Stimulated activated naive B cell treated with anti-CD40 and anti-IgM and Interleukin-4, amounts not matched to agents 10 μg/mL and 1 μg/mL and 100 μg/mL, for 72 hours (primary cell): Measurements from ENCODE around the gene EFCAB13.
"Not testable (repeated sequence)": the region's sequence is repeated elsewhere in the genome, so short reads cannot be mapped to it uniquely, and the experiment has no call there.

ENCODE experiments used
- ATAC-seq, 2 donors: fragments of 150-1000 bp; cut with Tn5 transposase; replicated peaks; 2 replicates each; pipeline ENCODE4 v1.10.0; 2021; ENCODE audit warnings: moderate library complexity in 1 of 2
- DNase-seq: peaks from one replicate; pipeline ENCODE4 v3.0.0; 2021
- H3K27ac Mint-ChIP-seq: one replicate; pipeline ENCODE4 v1.8.0; 2022; ENCODE audit warnings: mild to moderate bottlenecking, mixed read lengths
- H3K27me3 Mint-ChIP-seq, 2 donors: one replicate each; pipeline ENCODE4 v1.8.0; 2022; ENCODE audit warnings: mixed read lengths in 2 of 2
- H3K36me3 Mint-ChIP-seq, 2 donors: one replicate each; pipeline ENCODE4 v1.8.0; 2022; ENCODE audit warnings: mixed read lengths in 2 of 2, mild to moderate bottlenecking in 1 of 2
- H3K4me1 Mint-ChIP-seq, 2 donors: one replicate each; pipeline ENCODE4 v1.8.0; 2022; ENCODE audit warnings: mixed read lengths in 2 of 2, mild to moderate bottlenecking in 1 of 2
- H3K4me3 Mint-ChIP-seq, 2 donors: one replicate each; pipeline ENCODE4 v1.8.0; 2022; ENCODE audit warnings: mild to moderate bottlenecking in 2 of 2, mixed read lengths in 2 of 2, moderate library complexity in 1 of 2
- H3K9me3 Mint-ChIP-seq, 2 donors: one replicate each; pipeline ENCODE4 v1.8.0; 2022; ENCODE audit warnings: mixed read lengths in 2 of 2, mild to moderate bottlenecking in 1 of 2

EFCAB13 gene

DNA sequence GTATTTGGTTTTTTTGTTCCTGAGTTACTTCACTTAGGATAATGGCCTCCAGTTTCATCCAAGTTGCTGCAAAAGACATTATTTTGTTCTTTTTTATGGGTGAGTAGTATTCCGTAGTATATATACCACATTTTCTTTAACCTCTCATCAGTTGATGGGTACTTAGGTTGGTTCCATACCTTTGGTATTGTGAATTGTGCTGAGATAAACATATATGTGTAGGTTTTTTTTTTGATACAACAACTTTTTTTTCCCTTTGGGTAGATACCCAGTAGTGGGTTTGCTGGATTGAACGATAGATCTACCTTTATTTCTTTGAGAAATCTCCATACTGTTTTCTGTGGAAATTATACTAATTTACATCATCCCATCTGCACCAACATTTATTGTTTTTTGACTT lies 6.8 kb downstream of the EFCAB13 start:
- no peaks in the 10 kb centered on the region for H3K27me3 Mint-ChIP-seq
- H3K4me1 Mint-ChIP-seq = peaks cover 2% of the 10 kb centered on the region in 2 donors
- H3K9me3 Mint-ChIP-seq = no peaks in the 10 kb centered on the region
- no peak for ATAC-seq
- no peak overlapping the region for H3K27ac Mint-ChIP-seq
- no peak overlapping the region for H3K4me3 Mint-ChIP-seq
- DNase-seq = no peak
- peaks cover 29 to 45% of the 10 kb centered on the region in 2 donors for H3K36me3 Mint-ChIP-seq

DNA sequence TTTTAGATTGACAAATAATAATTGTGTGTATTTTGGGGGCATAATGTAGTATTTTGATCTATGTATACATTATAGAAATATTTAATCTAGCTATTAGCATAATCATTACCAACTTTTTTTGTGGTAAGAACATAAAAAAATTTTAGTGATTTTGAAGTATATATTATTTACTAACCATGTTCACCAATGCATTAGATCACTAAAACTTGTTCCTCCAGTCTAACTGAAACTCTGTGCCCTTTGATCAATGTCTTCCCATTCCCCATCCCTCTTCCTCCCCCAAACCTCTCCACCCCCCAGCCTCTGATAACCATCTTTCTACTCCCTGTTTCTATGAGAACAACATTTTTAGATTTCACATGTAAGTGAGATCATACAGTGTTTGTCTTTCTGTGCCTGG lies 8.5 kb downstream of the EFCAB13 start:
- H3K27ac Mint-ChIP-seq = no peak overlapping the region
- H3K4me1 Mint-ChIP-seq = peaks cover 0 to 1% of the 10 kb centered on the region in 2 donors
- no peaks in the 10 kb centered on the region for H3K27me3 Mint-ChIP-seq
- ATAC-seq = no peak
- no peak for DNase-seq
- no peaks in the 10 kb centered on the region for H3K9me3 Mint-ChIP-seq
- peaks cover 34 to 52% of the 10 kb centered on the region in 2 donors for H3K36me3 Mint-ChIP-seq
- no peak overlapping the region for H3K4me3 Mint-ChIP-seq

- Mint-ChIP-seq H3K27ac (peak overlapping the region; percentile 56), H3K27me3 (no peaks in the 10 kb centered on the region), H3K9me3 (no peaks in the 10 kb centered on the region), H3K36me3 (peaks cover 40 to 49% of the 10 kb centered on the region in 2 donors), H3K4me1 (no peaks in the 10 kb centered on the region), H3K4me3 (no peak overlapping the region)
- DNase-seq (no peak), ATAC-seq (no peak)
These were observed 11.6 kb downstream of the EFCAB13 start for GRCh38 chr17:47335101-47335936.

- no peaks in the 10 kb centered on the region for H3K4me1 Mint-ChIP-seq
These were observed 14.3 kb downstream of the EFCAB13 start for GRCh38 chr17:47338026-47338425.

DNA sequence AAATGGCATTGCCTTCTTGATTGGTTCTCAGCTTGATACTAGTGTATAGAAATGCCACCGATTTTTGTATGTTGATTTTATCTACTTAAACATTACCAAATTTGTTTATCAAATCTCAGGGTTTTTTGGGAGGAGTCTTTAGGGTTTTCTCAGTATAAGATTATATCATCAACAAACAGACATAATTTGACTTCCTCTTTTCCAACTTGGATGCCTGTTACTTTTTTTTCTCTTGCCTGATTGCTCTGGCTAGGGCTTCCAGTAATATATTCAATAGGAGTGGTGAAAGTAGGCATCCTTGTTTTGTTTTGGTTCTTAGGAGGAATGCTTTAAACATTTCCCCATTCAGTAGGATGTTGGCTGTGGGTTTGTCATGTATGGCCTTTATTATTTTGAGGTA lies 29.1 kb downstream of the EFCAB13 start:
- no peaks in the 10 kb centered on the region for H3K9me3 Mint-ChIP-seq
- no peak for ATAC-seq
- H3K4me3 Mint-ChIP-seq = no peak overlapping the region
- H3K27me3 Mint-ChIP-seq = no peaks in the 10 kb centered on the region
- no peak for DNase-seq
- H3K27ac Mint-ChIP-seq = no peak overlapping the region
- peaks cover 4 to 14% of the 10 kb centered on the region in 2 donors for H3K4me1 Mint-ChIP-seq
- H3K36me3 Mint-ChIP-seq = peaks cover 39 to 40% of the 10 kb centered on the region in 2 donors

More at GRCh38 chr17:47338026-47338425, 14.3 kb downstream of the EFCAB13 start:
- Mint-ChIP-seq H3K4me3 (no peak overlapping the region), H3K36me3 (peaks cover 30 to 41% of the 10 kb centered on the region in 2 donors), H3K27me3 (no peaks in the 10 kb centered on the region), H3K27ac (no peak overlapping the region), H3K9me3 (no peaks in the 10 kb centered on the region)
- DNase-seq = no peak
- ATAC-seq = no peak

DNA sequence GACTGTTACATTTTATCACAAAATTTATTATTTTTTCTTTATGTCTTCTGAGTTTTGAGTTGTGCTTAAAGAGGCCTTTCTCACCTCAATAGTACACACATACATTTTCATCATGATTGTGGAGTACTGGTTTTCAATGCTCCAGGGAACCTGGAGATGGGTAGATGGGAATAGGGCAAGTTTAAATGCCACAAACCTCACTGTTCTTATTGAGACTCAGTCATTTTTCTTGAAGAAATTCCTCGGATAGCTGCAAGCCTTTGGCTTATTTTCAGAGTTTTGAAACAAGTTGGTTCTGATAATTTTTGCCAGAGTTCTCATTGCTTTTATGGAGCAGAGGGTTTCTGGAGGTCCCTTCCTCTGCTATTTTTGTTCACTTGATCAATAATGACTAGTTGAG lies 34.9 kb downstream of the EFCAB13 start:
- Mint-ChIP-seq H3K27me3 (no peaks in the 10 kb centered on the region), H3K27ac (no peak overlapping the region), H3K36me3 (peaks cover 28 to 36% of the 10 kb centered on the region in 2 donors), H3K4me3 (no peak overlapping the region), H3K4me1 (peaks cover 2 to 4% of the 10 kb centered on the region in 2 donors), H3K9me3 (no peaks in the 10 kb centered on the region)
- DNase-seq (no peak), ATAC-seq (no peak)

DNA sequence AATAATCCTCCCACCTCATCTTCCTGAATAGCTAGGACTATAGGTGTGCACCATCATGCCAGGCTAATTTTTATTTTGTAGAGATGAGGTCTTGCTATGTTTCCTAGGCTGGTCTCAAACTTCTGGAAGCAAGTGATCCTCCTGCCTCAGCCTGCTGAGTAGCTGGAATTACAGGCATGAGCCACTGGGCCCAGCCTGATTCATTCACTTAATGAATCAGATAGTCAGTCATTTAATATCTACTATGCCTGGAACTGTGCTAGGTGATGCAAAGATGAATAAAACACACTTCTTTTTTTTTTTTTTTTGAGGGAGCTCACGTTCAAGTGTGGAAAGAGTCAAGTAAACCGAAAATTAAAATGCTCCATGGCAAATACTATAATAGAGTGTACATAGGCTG lies 39.4 kb downstream of the EFCAB13 start:
- DNase-seq = no peak
- H3K27me3 Mint-ChIP-seq = no peaks in the 10 kb centered on the region
- H3K4me3 Mint-ChIP-seq = no peak overlapping the region
- no peaks in the 10 kb centered on the region for H3K4me1 Mint-ChIP-seq
- no peaks in the 10 kb centered on the region for H3K9me3 Mint-ChIP-seq
- H3K36me3 Mint-ChIP-seq = peaks cover 7 to 20% of the 10 kb centered on the region in 2 donors
- H3K27ac Mint-ChIP-seq = no peak overlapping the region
- no peak for ATAC-seq

GRCh38 chr17:47367257-47367656 lies 43.5 kb downstream of the EFCAB13 start:
- Mint-ChIP-seq H3K4me3 (no peak overlapping the region), H3K36me3 (peaks cover 19 to 31% of the 10 kb centered on the region in 2 donors), H3K27ac (no peak overlapping the region), H3K27me3 (no peaks in the 10 kb centered on the region), H3K4me1 (no peaks in the 10 kb centered on the region), H3K9me3 (peaks cover 2 to 4% of the 10 kb centered on the region in 2 donors)
- no peak for ATAC-seq
- DNase-seq = no peak

DNA sequence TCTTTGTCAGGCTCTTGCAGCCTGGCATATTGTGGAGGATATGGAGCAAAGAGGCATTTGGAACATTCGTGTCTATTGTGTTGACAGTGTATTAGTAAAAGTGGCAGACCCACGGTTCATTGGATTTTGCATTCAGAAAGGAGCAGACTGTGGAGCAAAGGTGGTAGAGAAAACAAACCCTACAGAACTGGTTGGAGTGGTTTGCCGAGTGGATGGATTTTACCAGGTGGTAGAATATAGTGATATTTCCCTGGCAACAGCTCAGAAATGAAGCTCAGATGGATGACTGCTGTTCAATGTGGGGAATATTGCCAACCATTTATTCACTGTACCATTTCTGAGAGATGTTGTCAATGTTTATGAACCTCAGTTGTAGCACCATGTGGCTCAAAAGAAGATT lies 44.5 kb downstream of the EFCAB13 start:
- no peaks in the 10 kb centered on the region for H3K4me1 Mint-ChIP-seq
- DNase-seq = no peak
- H3K27me3 Mint-ChIP-seq = no peaks in the 10 kb centered on the region
- no peak for ATAC-seq
- H3K4me3 Mint-ChIP-seq = no peak overlapping the region
- peaks cover 9 to 11% of the 10 kb centered on the region in 2 donors for H3K9me3 Mint-ChIP-seq
- peaks cover 24 to 34% of the 10 kb centered on the region in 2 donors for H3K36me3 Mint-ChIP-seq
- H3K27ac Mint-ChIP-seq = no peak overlapping the region

DNA sequence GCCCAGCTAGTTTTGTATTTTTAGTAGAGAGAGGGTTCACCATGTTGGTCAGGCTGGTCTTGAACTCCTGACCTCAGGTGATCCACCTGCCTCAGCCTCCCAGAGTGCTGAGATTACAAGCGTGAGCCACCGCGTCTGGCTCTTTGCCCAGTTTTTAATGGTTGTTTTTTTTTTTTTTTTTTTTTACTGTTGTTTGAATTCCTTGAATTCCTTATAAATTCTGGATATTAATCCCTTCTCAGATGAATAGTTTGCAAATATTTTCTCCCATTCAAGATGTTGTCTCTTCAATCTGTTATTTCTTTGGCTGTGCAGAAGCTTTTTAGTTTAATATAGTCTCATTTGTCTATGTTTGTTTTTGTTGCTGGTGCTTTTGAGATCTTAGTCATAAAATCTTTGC lies 47.1 kb downstream of the EFCAB13 start:
- peaks cover 30 to 42% of the 10 kb centered on the region in 2 donors for H3K36me3 Mint-ChIP-seq
- not testable (repeated sequence) for ATAC-seq, H3K4me1 Mint-ChIP-seq, H3K27ac Mint-ChIP-seq, H3K4me3 Mint-ChIP-seq, DNase-seq, H3K27me3 Mint-ChIP-seq
- H3K9me3 Mint-ChIP-seq = peaks cover 11 to 13% of the 10 kb centered on the region in 2 donors

GRCh38 chr17:47373002-47373401 lies 49.2 kb downstream of the EFCAB13 start:
- Mint-ChIP-seq H3K4me1 (no peaks in the 10 kb centered on the region), H3K4me3 (no peak overlapping the region), H3K9me3 (peaks cover 11 to 13% of the 10 kb centered on the region in 2 donors), H3K36me3 (peaks cover 27 to 40% of the 10 kb centered on the region in 2 donors), H3K27me3 (no peaks in the 10 kb centered on the region), H3K27ac (no peak overlapping the region)
- DNase-seq (no peak), ATAC-seq (no peak)

- Mint-ChIP-seq H3K27ac (no peak overlapping the region), H3K27me3 (no peaks in the 10 kb centered on the region), H3K4me3 (no peak overlapping the region), H3K9me3 (peaks cover 11 to 13% of the 10 kb centered on the region in 2 donors), H3K36me3 (peaks cover 36 to 54% of the 10 kb centered on the region in 2 donors), H3K4me1 (no peaks in the 10 kb centered on the region)
- ATAC-seq = no peak
- DNase-seq = no peak
These were observed 52.5 kb downstream of the EFCAB13 start for GRCh38 chr17:47376247-47376646.

DNA sequence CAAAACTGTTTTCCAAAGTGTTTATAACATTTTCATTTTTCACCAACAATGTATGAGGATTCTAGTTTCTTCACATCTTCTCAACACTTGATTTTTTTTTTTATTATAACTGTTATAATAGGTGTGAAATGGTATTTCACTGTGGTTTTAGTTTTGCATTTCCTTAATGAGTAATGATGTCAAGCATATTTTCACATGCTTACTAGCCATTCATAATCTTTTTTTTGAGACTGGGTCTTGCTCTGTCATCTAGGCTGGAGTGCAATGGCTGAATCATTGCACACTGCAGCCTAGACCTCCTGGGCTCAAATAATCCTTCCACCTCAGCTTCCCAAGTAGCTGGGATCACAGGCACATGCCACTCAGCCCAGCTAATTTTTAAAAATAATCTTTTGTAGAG lies 65.1 kb downstream of the EFCAB13 start:
- DNase-seq = no peak

DNA sequence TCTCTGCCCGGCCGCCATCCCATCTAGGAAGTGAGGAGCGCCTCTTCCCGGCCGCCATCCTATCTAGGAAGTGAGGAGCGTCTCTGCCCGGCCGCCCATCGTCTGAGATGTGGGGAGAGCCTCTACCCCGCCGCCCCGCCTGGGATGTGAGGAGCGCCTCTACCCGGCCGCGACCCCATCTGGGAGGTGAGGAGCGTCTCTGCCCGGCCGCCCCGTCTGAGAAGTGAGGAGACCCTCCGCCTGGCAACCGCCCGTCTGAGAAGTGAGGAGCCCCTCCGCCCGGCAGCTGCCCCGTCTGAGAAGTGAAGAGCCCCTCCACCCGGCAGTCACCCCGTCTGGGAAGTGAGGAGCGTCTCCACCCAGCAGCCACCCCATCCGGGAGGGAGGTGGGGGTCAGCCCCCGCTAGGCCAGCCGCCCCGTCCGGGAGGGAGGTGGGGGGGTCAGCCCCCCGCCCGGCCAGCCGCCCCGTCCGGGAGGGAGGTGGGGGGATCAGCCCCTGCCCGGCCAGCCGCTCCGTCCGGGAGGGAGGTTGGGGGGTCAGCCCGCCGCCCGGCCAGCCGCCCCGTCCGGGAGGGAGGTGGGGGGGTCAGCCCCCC lies 73.9 kb downstream of the EFCAB13 start:
- H3K36me3 Mint-ChIP-seq = peaks cover 8 to 20% of the 10 kb centered on the region in 2 donors
- H3K9me3 Mint-ChIP-seq, H3K27ac Mint-ChIP-seq, H3K4me1 Mint-ChIP-seq, H3K4me3 Mint-ChIP-seq, H3K27me3 Mint-ChIP-seq, ATAC-seq, DNase-seq: not testable (repeated sequence)

More for the DNA sequence above, 65.1 kb downstream of the EFCAB13 start:
- peaks cover 31 to 37% of the 10 kb centered on the region in 2 donors for H3K36me3 Mint-ChIP-seq
- no peak overlapping the region for H3K4me3 Mint-ChIP-seq
- no peak overlapping the region for H3K27ac Mint-ChIP-seq
- ATAC-seq = no peak
- H3K27me3 Mint-ChIP-seq = no peaks in the 10 kb centered on the region
- peaks cover 2 to 4% of the 10 kb centered on the region in 2 donors for H3K9me3 Mint-ChIP-seq
- no peaks in the 10 kb centered on the region for H3K4me1 Mint-ChIP-seq

DNA sequence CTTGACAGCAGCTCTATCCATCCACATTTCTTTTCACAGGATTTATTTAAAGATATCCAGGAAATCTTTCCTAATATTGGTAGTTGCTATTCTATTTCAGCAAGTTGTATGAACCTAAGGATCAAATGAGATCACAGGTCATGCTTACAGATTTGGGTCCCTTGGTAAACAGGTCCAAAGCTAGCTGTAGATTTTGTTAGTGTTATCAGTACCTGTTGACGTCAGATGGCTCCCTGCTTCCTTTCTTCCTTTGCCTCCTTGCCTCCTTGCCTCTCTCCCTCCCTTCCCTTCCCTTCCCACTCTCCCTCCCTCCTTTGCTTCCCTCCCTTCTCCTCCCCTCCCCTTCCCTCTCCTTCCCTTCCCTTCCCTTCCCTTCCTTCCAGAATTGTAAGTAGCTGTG lies 76.6 kb downstream of the EFCAB13 start:
- Mint-ChIP-seq H3K27me3 (no peaks in the 10 kb centered on the region), H3K36me3 (peaks cover 5 to 16% of the 10 kb centered on the region in 2 donors), H3K4me1 (peaks cover 0 to 12% of the 10 kb centered on the region in 2 donors), H3K4me3 (no peak overlapping the region), H3K27ac (no peak overlapping the region), H3K9me3 (no peaks in the 10 kb centered on the region)
- DNase-seq (no peak), ATAC-seq (no peak)
